Natural killer cell (primary cell): Measurements from ENCODE around the gene UAP1L1. TPM values are rescaled to one million over a fixed set of nuclear protein-coding genes. Genes with fewer than 3 reads are reported as not detected.

Experiments
- ATAC-seq, 3 donors: fragments of 150-1000 bp in 2 of 3; fragments of 200-7000 bp in 1 of 3; cut with Tn5 transposase; 1 replicate in 1 of 3; 2 replicates in 2 of 3; pipeline ENCODE4 v1.10.0; 2021; ENCODE audit warnings: mild to moderate bottlenecking in 2 of 3, moderate library complexity in 2 of 3
- DNase-seq, 2 donors: peaks; one replicate each; pipeline versions ENCODE4 v3.0.0 to v3.0.0-alpha.2; 2013 to 2021; ENCODE audit warnings: mixed read lengths in 1 of 2
- H3K27ac ChIP-seq: one replicate; pipeline ENCODE4 v1.5.1; 2013; ENCODE audit warnings: mild to moderate bottlenecking, low read length
- H3K27me3 ChIP-seq: one replicate; pipeline ENCODE4 v1.6.1; 2013; ENCODE audit warnings: low read length; ENCODE audit not compliant: control insufficient read depth, insufficient read depth
- H3K36me3 ChIP-seq: one replicate; pipeline ENCODE4 v1.6.1; 2013; ENCODE audit warnings: low read length; ENCODE audit not compliant: control insufficient read depth, insufficient read depth
- H3K4me1 ChIP-seq: one replicate; pipeline ENCODE4 v1.6.1; 2013; ENCODE audit warnings: low read length; ENCODE audit not compliant: control insufficient read depth, insufficient read depth
- H3K4me3 ChIP-seq: one replicate; pipeline ENCODE4 v1.5.1; 2013; ENCODE audit warnings: low read length
- H3K9me3 ChIP-seq: one replicate; pipeline ENCODE4 v1.6.1; 2013; ENCODE audit warnings: low read length; ENCODE audit not compliant: control insufficient read depth, insufficient read depth
- H3K27ac Mint-ChIP-seq, 2 donors: one replicate each; pipeline ENCODE4 v1.8.0; 2022; ENCODE audit warnings: mild to moderate bottlenecking in 2 of 2, mixed read lengths in 2 of 2, moderate library complexity in 1 of 2
- H3K27me3 Mint-ChIP-seq, 2 donors: one replicate each; pipeline ENCODE4 v1.8.0; 2022; ENCODE audit warnings: low read depth in 2 of 2, mixed read lengths in 2 of 2
- H3K36me3 Mint-ChIP-seq: one replicate; pipeline ENCODE4 v1.8.0; 2022; ENCODE audit warnings: mixed read lengths
- H3K4me1 Mint-ChIP-seq, 2 donors: one replicate each; pipeline ENCODE4 v1.8.0; 2022; ENCODE audit warnings: mixed read lengths in 2 of 2
- H3K4me3 Mint-ChIP-seq: one replicate; pipeline ENCODE4 v1.8.0; 2022; ENCODE audit warnings: mild to moderate bottlenecking, moderate library complexity, mixed read lengths
- H3K9me3 Mint-ChIP-seq, 2 donors: one replicate each; pipeline ENCODE4 v1.8.0; 2022; ENCODE audit warnings: mixed read lengths in 2 of 2
- CTCF ChIP-seq: fragments of 200-600 bp; IDR thresholded peaks from one replicate; pipeline ENCODE4 v1.8.0; 2022; ENCODE audit warnings: antibody characterized with exemption
- WGBS: methylation state at CpG from one replicate; pipeline ENCODE4 v1.1.7; 2013; ENCODE audit warnings: missing lambda C conversion rate; ENCODE audit not compliant: insufficient coverage; 5-methylcytosine and 5-hydroxymethylcytosine counted together
- intact Hi-C: fragments of 100-400 bp; cut with micrococcal nuclease; formaldehyde crosslinking; loops from one replicate; pipeline ENCODE4 v1.14.2; 2022
- total RNA-seq, 4 donors: library from RNA; stranded (reverse); fragments of 120-200 nt in 1 of 4; gene quantifications; one replicate each; pipeline versions ENCODE4 v1.2.3 to v1.2.4, GENCODE V29; 2013 to 2022

UAP1L1 gene
- total RNA-seq, 3 donors from 2014 or later (not counting 1 experiment from before 2014, with no cell fraction given), result 10.5 to 25.8 (median 19.3) TPM

GRCh38 chr9:137045294-137046087 is 31.8 kb upstream of the UAP1L1 start:
- no peaks in the 10 kb centered on the region for H3K36me3 ChIP-seq
- H3K9me3 ChIP-seq, result no peaks in the 10 kb centered on the region
- peaks cover 14 to 33% of the 10 kb centered on the region in 2 donors for H3K27me3 Mint-ChIP-seq
- H3K4me3 Mint-ChIP-seq, result no peak overlapping the region
- peak in 1 of 2 donors; percentile 46 for DNase-seq
- TF ChIP-seq CTCF, result no peak
- H3K4me1 ChIP-seq, result peaks cover 37% of the 10 kb centered on the region
- 2% methylated on average over 96 of the region's 96 CpGs for WGBS
- H3K4me1 Mint-ChIP-seq, result peaks cover 5 to 7% of the 10 kb centered on the region in 2 donors
- peaks cover 67% of the 10 kb centered on the region for H3K27me3 ChIP-seq
- no peak overlapping the region for H3K27ac ChIP-seq
- no peak overlapping the region for H3K4me3 ChIP-seq
- ATAC-seq, result no peak
- no peaks in the 10 kb centered on the region for H3K9me3 Mint-ChIP-seq
- no peaks in the 10 kb centered on the region for H3K36me3 Mint-ChIP-seq
- H3K27ac Mint-ChIP-seq, result no peak overlapping the region
- intact Hi-C loops, result loop anchor here (5.0 kb wide), 1 partner anchor 182 kb away; the partner anchor contains the start of genes CYSRT1 and RNF224

GRCh38 chr9:137046088-137046787 is 31.1 kb upstream of the UAP1L1 start, which contains the start of gene NPDC1:
TSS of gene NPDC1 (minus strand) at chr9:137046177. CDS start at chr9:137045989, 188 bp downstream.
- Mint-ChIP-seq H3K36me3 (no peaks in the 10 kb centered on the region), H3K4me1 (peaks cover 5 to 7% of the 10 kb centered on the region in 2 donors), H3K9me3 (no peaks in the 10 kb centered on the region), H3K27me3 (peaks cover 14 to 34% of the 10 kb centered on the region in 2 donors), H3K4me3 (peak within 1 kb of the TSS; percentile 9), H3K27ac (no peak within 1 kb of the TSS)
- Histone ChIP-seq H3K9me3 (no peaks in the 10 kb centered on the region), H3K4me3 (no peak within 1 kb of the TSS), H3K36me3 (no peaks in the 10 kb centered on the region), H3K27me3 (peaks cover 74% of the 10 kb centered on the region), H3K27ac (no peak within 1 kb of the TSS), H3K4me1 (peaks cover 37% of the 10 kb centered on the region)
- peak; percentile 88 for TF ChIP-seq CTCF
- intact Hi-C loops, result loop anchor here (5.0 kb wide), 1 partner anchor 181 kb away; the partner anchor contains the start of genes CYSRT1 and RNF224
- DNase-seq (peak; percentile 76 to 89), ATAC-seq (peak; percentile 89 to 98 (median 92))
- under 1% methylated on average over 57 of the region's 57 CpGs for whole genome bisulfite sequencing

GRCh38 chr9:137048655-137049543 is 28.4 kb upstream of the UAP1L1 start:
- H3K27ac Mint-ChIP-seq, result no peak overlapping the region
- H3K4me3 Mint-ChIP-seq, result no peak overlapping the region
- DNase-seq (no peak), ATAC-seq (no peak)
- peaks cover 14 to 43% of the 10 kb centered on the region in 2 donors for H3K27me3 Mint-ChIP-seq
- no peak for TF ChIP-seq CTCF
- no peaks in the 10 kb centered on the region for H3K9me3 ChIP-seq
- H3K4me1 ChIP-seq, result peaks cover 42% of the 10 kb centered on the region
- H3K9me3 Mint-ChIP-seq, result no peaks in the 10 kb centered on the region
- H3K27ac ChIP-seq, result no peak overlapping the region
- H3K36me3 Mint-ChIP-seq, result no peaks in the 10 kb centered on the region
- peaks cover 81% of the 10 kb centered on the region for H3K27me3 ChIP-seq
- no peak overlapping the region for H3K4me3 ChIP-seq
- H3K36me3 ChIP-seq, result no peaks in the 10 kb centered on the region
- H3K4me1 Mint-ChIP-seq, result peaks cover 5 to 7% of the 10 kb centered on the region in 2 donors
- intact Hi-C loops, result loop anchor here (5.0 kb wide), 1 partner anchor 178 kb away; the partner anchor contains the start of genes CYSRT1 and RNF224
- WGBS, result 40% methylated on average over 72 of the region's 72 CpGs
